HCT116 (cell line): ENCODE data around the gene C11orf21. TPM values are rescaled to one million over a fixed set of nuclear protein-coding genes. Genes with fewer than 3 reads are reported as not detected.

Source experiments
- ATAC-seq: fragments of 200-7000 bp; cut with Tn5 transposase; 2 replicates; pipeline ENCODE4 v1.9.1; 2020; ENCODE audit warnings: mild to moderate bottlenecking, moderate library complexity
- BruUV-seq: library from RNA; stranded (reverse); fragments of 400-500 nt; replicated peaks from 2 replicates; lab custom pipeline; 2021; lab: Mats Ljungman, UMichigan
- CTCF ChIA-PET: fragments of 300-600 bp; sonication (Branson Sonifier 250); formaldehyde crosslinking; loops from one replicate; lab custom pipeline; 2021; ENCODE audit warnings: antibody characterized with exemption; lab: Charles Lee
- POLR2A ChIA-PET: fragments of 300-600, 350-600 bp; sonication (Branson Sonifier 250); formaldehyde crosslinking; loops from one replicate; lab custom pipeline; 2021; ENCODE audit warnings: antibody characterized with exemption; lab: Charles Lee
- RAD21 ChIA-PET, 2 experiments: fragments of 300-600 bp; sonication (Branson Sonifier 250); formaldehyde crosslinking; loops; one replicate each; lab custom pipeline; 2023; ENCODE audit warnings: low total read pairs in 2 of 2; ENCODE audit not compliant: uncharacterized antibody in 2 of 2, unreplicated experiment in 2 of 2, low non-redundant PET in 1 of 2; lab: Charles Lee
- DNase-seq: peaks from one replicate; pipeline ENCODE4 v3.0.0-alpha.2; 2010; ENCODE audit warnings: low read depth, low spot score
- H2AFZ ChIP-seq: fragments of 200-600 bp; shearing (Covaris generic), sonication (generic); 2 replicates; pipeline ENCODE4 v1.6.1; 2017; ENCODE audit warnings: low read depth, mixed run types, mixed read lengths, antibody characterized with exemption, low read length; ENCODE audit not compliant: poor library complexity, severe bottlenecking
- H3K27ac ChIP-seq: 2 replicates; pipeline ENCODE4 v1.5.1; 2012; ENCODE audit warnings: low read depth, low read length
- H3K27me3 ChIP-seq: fragments of 200-600 bp; sonication (generic); 2 replicates; pipeline ENCODE4 v1.6.1; 2016; ENCODE audit warnings: mixed run types, low read length, mixed read lengths; ENCODE audit not compliant: insufficient read depth
- H3K36me3 ChIP-seq, 2 experiments: fragments of 200-500 bp in 1 of 2; fragments of 200-600 bp in 1 of 2; sonication (Bioruptor generic) in 1 of 2; sonication (generic) in 1 of 2; 2 replicates each; pipeline versions ENCODE4 v1.5.1 to v1.6.1; 2014 to 2016; ENCODE audit warnings: low read length in 2 of 2, inconsistent platforms in 1 of 2, mixed read lengths in 1 of 2, mixed run types in 1 of 2; ENCODE audit not compliant: insufficient read depth in 2 of 2, control insufficient read depth in 1 of 2
- H3K4me1 ChIP-seq, 2 experiments: fragments of 200-600 bp in 1 of 2; sonication (generic) in 1 of 2; 2 replicates each; pipeline versions ENCODE4 v1.5.1 to v1.6.1; 2012 to 2017; ENCODE audit warnings: low read length in 2 of 2, inconsistent platforms in 1 of 2, mild to moderate bottlenecking in 1 of 2, mixed read lengths in 1 of 2, mixed run types in 1 of 2, moderate library complexity in 1 of 2; ENCODE audit not compliant: insufficient read depth in 2 of 2, control insufficient read depth in 1 of 2
- H3K4me2 ChIP-seq: fragments of 200-600 bp; sonication (generic); 2 replicates; pipeline ENCODE4 v1.6.1; 2017; ENCODE audit warnings: mixed run types, low read length, mixed read lengths
- H3K4me3 ChIP-seq, 2 experiments: fragments of 200-600 bp in 1 of 2; sonication (generic) in 1 of 2; replicated peaks in 1 of 2; 2 replicates each; pipeline ENCODE4 v1.5.1; 2011 to 2016; ENCODE audit warnings: low read length in 2 of 2, control low read depth in 1 of 2, low read depth in 1 of 2, mild to moderate bottlenecking in 1 of 2, mixed read lengths in 1 of 2, mixed run types in 1 of 2
- H3K79me2 ChIP-seq: fragments of 200-600 bp; sonication (generic); 2 replicates; pipeline ENCODE4 v1.6.1; 2017; ENCODE audit warnings: mild to moderate bottlenecking, mixed run types, low read length, moderate library complexity, mixed read lengths; ENCODE audit not compliant: insufficient read depth
- H3K9ac ChIP-seq: fragments of 200-600 bp; sonication (generic); 2 replicates; pipeline ENCODE4 v1.6.1; 2016; ENCODE audit warnings: low read length, mixed read lengths
- H3K9me2 ChIP-seq: fragments of 200-600 bp; sonication (generic), shearing (Covaris generic); 2 replicates; pipeline ENCODE4 v1.6.1; 2017; ENCODE audit warnings: mixed run types, mild to moderate bottlenecking, moderate library complexity; ENCODE audit not compliant: insufficient read depth
- H3K9me3 ChIP-seq, 2 experiments: fragments of 200-500 bp in 1 of 2; fragments of 200-600 bp in 1 of 2; sonication (Bioruptor generic) in 1 of 2; sonication (generic) in 1 of 2; 2 replicates each; pipeline ENCODE4 v1.6.1; 2014 to 2017; ENCODE audit warnings: low read length in 2 of 2, mixed read lengths in 2 of 2, inconsistent platforms in 1 of 2, low read depth in 1 of 2, mild to moderate bottlenecking in 1 of 2, mixed run types in 1 of 2, moderate library complexity in 1 of 2; ENCODE audit not compliant: control insufficient read depth in 1 of 2, insufficient read depth in 1 of 2
- H4K20me1 ChIP-seq: fragments of 200-600 bp; sonication (generic), shearing (Covaris generic); 2 replicates; pipeline ENCODE4 v1.6.1; 2017; ENCODE audit warnings: mixed run types, mild to moderate bottlenecking, moderate library complexity; ENCODE audit not compliant: insufficient read depth
- EGR1 ChIP-seq: IDR thresholded peaks from 2 replicates; pipeline ENCODE4 v1.6.1; 2012; ENCODE audit warnings: low read depth
- ELF1 ChIP-seq: IDR thresholded peaks from 2 replicates; pipeline ENCODE4 v1.6.1; 2012; ENCODE audit warnings: low read depth, borderline replicate concordance
- EZH2 ChIP-seq: fragments of 200-600 bp; sonication (generic); IDR thresholded peaks from 2 replicates; pipeline ENCODE4 v1.6.1; 2017; ENCODE audit warnings: antibody characterized with exemption, mixed run types
- JUND ChIP-seq: IDR thresholded peaks from 2 replicates; pipeline ENCODE4 v1.6.1; 2012
- POLR2A ChIP-seq: IDR thresholded peaks from 2 replicates; pipeline ENCODE4 v1.7.0; 2011; ENCODE audit warnings: borderline replicate concordance; ENCODE audit not compliant: insufficient read depth, insufficient read length; ENCODE audit errors: extremely low read depth
- SRF ChIP-seq: IDR thresholded peaks from 2 replicates; pipeline ENCODE4 v1.6.1; 2012; ENCODE audit warnings: low read depth
- TCF7L2 ChIP-seq: IDR thresholded peaks from 2 replicates; pipeline ENCODE4 v1.7.0; 2011; ENCODE audit warnings: borderline replicate concordance, inconsistent platforms; ENCODE audit not compliant: insufficient read depth, insufficient read length; ENCODE audit errors: extremely low read depth
- YY1 ChIP-seq: IDR thresholded peaks from 2 replicates; pipeline ENCODE4 v1.6.1; 2011; ENCODE audit warnings: low read length, low read depth, moderate library complexity, mild to moderate bottlenecking; ENCODE audit not compliant: insufficient replicate concordance; ENCODE audit errors: extremely low read depth
- ZBTB33 ChIP-seq: IDR thresholded peaks from 2 replicates; pipeline ENCODE4 v1.6.1; 2011; ENCODE audit warnings: mild to moderate bottlenecking, low read length, moderate library complexity; ENCODE audit not compliant: insufficient replicate concordance; ENCODE audit errors: extremely low read depth
- intact Hi-C: fragments of 100-400 bp; cut with micrococcal nuclease; formaldehyde crosslinking; loops from 2 replicates; pipeline ENCODE4 v1.10.0; 2022
- total RNA-seq: library from RNA; stranded (reverse); gene quantifications from one replicate; pipeline ENCODE4 v1.2.1, GENCODE V29; 2021; ENCODE audit not compliant: unreplicated experiment
- TF ChIP-seq, protein P1 (sequence below): IDR thresholded peaks from 2 replicates; pipeline ENCODE4 v1.6.1; 2012

Gene C11orf21
- total RNA-seq, 1 experiment from 2014 or later, result not detected

- CTCF ChIA-PET, result no interaction called here
- Histone ChIP-seq H3K27ac (no peak overlapping the region), H3K9me3 (no peaks in the 10 kb centered on the region), H3K9ac (no peak overlapping the region), H3K36me3 (no peaks in the 10 kb centered on the region), H3K27me3 (peaks cover 7% of the 10 kb centered on the region; the same call in 1 of the 2 replicates), H2AFZ (no peak overlapping the region), H3K9me2 (no peaks in the 10 kb centered on the region), H3K79me2 (no peaks in the 10 kb centered on the region), H3K4me3 (no peak overlapping the region), H4K20me1 (no peaks in the 10 kb centered on the region), H3K4me2 (no peak overlapping the region), H3K4me1 (no peaks in the 10 kb centered on the region)
- RAD21 ChIA-PET, result no interaction called here
- ATAC-seq (no peak), DNase-seq (no peak)
- no peak for TF ChIP-seq YY1
- TF ChIP-seq EZH2, result no peak
- no peak for TF ChIP-seq ZBTB33
- no peak for TF ChIP-seq TCF7L2
- TF ChIP-seq POLR2A, result no peak
- no peak for TF ChIP-seq EGR1
- no peak for TF ChIP-seq ELF1
- TF ChIP-seq SRF, result no peak
- TF ChIP-seq JUND, result no peak
- no TSS peak for BruUV-seq
- intact Hi-C loops, result no loop called here
- POLR2A ChIA-PET, result interaction anchor here (1.0 kb wide), 1 partner anchor 31 kb away, joined by 3 read pairs; the partner anchor contains the start of gene CD81
Observed at GRCh38 chr11:2346014-2346413, 44.3 kb upstream of the C11orf21 start.

DNA sequence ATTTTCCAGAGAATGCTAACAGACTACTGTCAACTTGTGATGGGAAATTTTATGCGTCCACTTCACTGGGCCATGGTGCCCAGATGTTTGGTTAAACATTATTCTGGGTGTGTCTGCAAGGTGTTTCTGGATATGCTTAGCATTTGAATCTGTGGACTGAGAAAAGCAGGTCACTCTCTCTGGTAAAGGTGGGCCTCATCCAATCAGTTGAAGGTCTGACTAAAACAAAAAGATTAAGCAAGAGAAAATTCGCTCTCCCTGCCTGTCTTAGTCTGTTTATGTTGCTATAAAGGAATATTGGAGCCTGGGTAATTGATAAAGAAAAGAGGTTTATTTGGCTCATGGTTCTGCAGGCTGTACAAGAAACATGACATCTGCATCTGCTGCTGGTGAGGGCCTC is 43.3 kb upstream of the C11orf21 start:
- peaks cover 5% of the 10 kb centered on the region; the same call in 1 of the 2 replicates for H3K27me3 ChIP-seq
- BruUV-seq, result no TSS peak
- TF ChIP-seq EZH2, result no peak
- TF ChIP-seq, protein P1, sequence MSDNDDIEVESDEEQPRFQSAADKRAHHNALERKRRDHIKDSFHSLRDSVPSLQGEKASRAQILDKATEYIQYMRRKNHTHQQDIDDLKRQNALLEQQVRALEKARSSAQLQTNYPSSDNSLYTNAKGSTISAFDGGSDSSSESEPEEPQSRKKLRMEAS, result no peak
- no peak overlapping the region for H3K27ac ChIP-seq
- H3K4me3 ChIP-seq, result no peak overlapping the region
- no peaks in the 10 kb centered on the region for H3K9me3 ChIP-seq
- H3K9me2 ChIP-seq, result no peaks in the 10 kb centered on the region
- no peak overlapping the region for H2AFZ ChIP-seq
- H3K79me2 ChIP-seq, result no peaks in the 10 kb centered on the region
- DNase-seq (no peak), ATAC-seq (no peak)
- ChIA-PET RAD21 (no interaction called here), CTCF (no interaction called here), POLR2A (no interaction called here)
- no peaks in the 10 kb centered on the region for H3K4me1 ChIP-seq
- H3K9ac ChIP-seq, result no peak overlapping the region
- no peaks in the 10 kb centered on the region for H4K20me1 ChIP-seq
- intact Hi-C loops, result no loop called here
- H3K36me3 ChIP-seq, result no peaks in the 10 kb centered on the region
- H3K4me2 ChIP-seq, result no peak overlapping the region
